CD4-positive, alpha-beta memory T cell (primary cell): ENCODE results near the gene STAM. TPM values are rescaled to one million over a fixed set of nuclear protein-coding genes. Genes with fewer than 3 reads are reported as not detected.
A peak's percentile ranks its signal among the peaks of the same experiment; 100 is the strongest.

Source experiments
- CTCF ChIA-PET: fragments of 350-600 bp; sonication (Branson Sonifier 250); formaldehyde crosslinking; loops from one replicate; lab custom pipeline; 2021; ENCODE audit warnings: inconsistent platforms; ENCODE audit not compliant: partially characterized antibody; lab: Charles Lee
- POLR2A ChIA-PET: fragments of 350-600 bp; sonication (Branson Sonifier 250); formaldehyde crosslinking; loops from one replicate; lab custom pipeline; 2021; ENCODE audit not compliant: partially characterized antibody; lab: Charles Lee
- DNase-seq, 5 donors: peaks; one replicate each; pipeline versions ENCODE4 v3.0.0 to v3.0.0-alpha.2; 2020 to 2022; ENCODE audit warnings: mixed read lengths in 1 of 5
- H3K27ac ChIP-seq: one replicate; pipeline ENCODE4 v1.7.0; 2013; ENCODE audit warnings: low read depth, low read length
- H3K27me3 ChIP-seq: 2 replicates; pipeline ENCODE4 v1.7.0; 2013; ENCODE audit warnings: mild to moderate bottlenecking, low read length, moderate library complexity; ENCODE audit not compliant: insufficient read depth
- H3K36me3 ChIP-seq: 2 replicates; pipeline ENCODE4 v1.7.0; 2013; ENCODE audit warnings: mild to moderate bottlenecking, low read length, moderate library complexity; ENCODE audit not compliant: insufficient read depth
- H3K4me1 ChIP-seq: 2 replicates; pipeline ENCODE4 v1.7.0; 2013; ENCODE audit warnings: mild to moderate bottlenecking, low read length, moderate library complexity; ENCODE audit not compliant: insufficient read depth
- H3K4me3 ChIP-seq, 2 donors: one replicate each; pipeline ENCODE4 v1.7.0; 2013; ENCODE audit warnings: low read length in 2 of 2, mild to moderate bottlenecking in 1 of 2
- H3K9me3 ChIP-seq, 2 donors: one replicate each; pipeline ENCODE4 v1.7.0; 2013; ENCODE audit warnings: low read length in 2 of 2, control low read depth in 1 of 2; ENCODE audit not compliant: control insufficient read depth in 1 of 2
- H3K27ac Mint-ChIP-seq, 7 donors: one replicate each; pipeline ENCODE4 v1.8.0; 2020 to 2021; ENCODE audit warnings: mixed read lengths in 7 of 7, mild to moderate bottlenecking in 6 of 7, inconsistent platforms in 3 of 7, moderate library complexity in 3 of 7
- H3K27me3 Mint-ChIP-seq, 2 donors: one replicate each; pipeline ENCODE4 v1.8.0; 2020 to 2021; ENCODE audit warnings: mixed read lengths in 2 of 2
- H3K36me3 Mint-ChIP-seq, 2 donors: one replicate each; pipeline ENCODE4 v1.8.0; 2020 to 2021; ENCODE audit warnings: mixed read lengths in 2 of 2, inconsistent platforms in 1 of 2, mild to moderate bottlenecking in 1 of 2
- H3K4me1 Mint-ChIP-seq, 4 donors: one replicate each; pipeline ENCODE4 v1.8.0; 2020 to 2021; ENCODE audit warnings: mixed read lengths in 4 of 4, mild to moderate bottlenecking in 1 of 4
- H3K4me3 Mint-ChIP-seq, 8 donors: one replicate each; pipeline ENCODE4 v1.8.0; 2020 to 2021; ENCODE audit warnings: mixed read lengths in 8 of 8, mild to moderate bottlenecking in 7 of 8, moderate library complexity in 6 of 8, inconsistent platforms in 3 of 8
- H3K9me3 Mint-ChIP-seq, 8 donors: one replicate each; pipeline ENCODE4 v1.8.0; 2020 to 2021; ENCODE audit warnings: mixed read lengths in 8 of 8, mild to moderate bottlenecking in 5 of 8, inconsistent platforms in 3 of 8, moderate library complexity in 1 of 8
- intact Hi-C: fragments of 100-400 bp; cut with micrococcal nuclease; formaldehyde crosslinking; loops from one replicate; pipeline ENCODE4 v1.15.1; 2023
- polyA plus RNA-seq, 2 donors: library from polyadenylated mRNA; unstranded; fragments of 300-500 nt; fragmentation: Illumina TruSeq; gene quantifications; one replicate each; pipeline ENCODE4 v1.2.3, GENCODE V29; 2021
- total RNA-seq, 2 experiments: library from RNA; stranded (reverse); gene quantifications; one replicate each; pipeline ENCODE4 v1.2.3, GENCODE V29; 2021

The STAM gene
- total and polyA plus RNA-seq, 4 experiments from 2014 or later: 11.3 to 34.0 (median 22.7) TPM

DNA sequence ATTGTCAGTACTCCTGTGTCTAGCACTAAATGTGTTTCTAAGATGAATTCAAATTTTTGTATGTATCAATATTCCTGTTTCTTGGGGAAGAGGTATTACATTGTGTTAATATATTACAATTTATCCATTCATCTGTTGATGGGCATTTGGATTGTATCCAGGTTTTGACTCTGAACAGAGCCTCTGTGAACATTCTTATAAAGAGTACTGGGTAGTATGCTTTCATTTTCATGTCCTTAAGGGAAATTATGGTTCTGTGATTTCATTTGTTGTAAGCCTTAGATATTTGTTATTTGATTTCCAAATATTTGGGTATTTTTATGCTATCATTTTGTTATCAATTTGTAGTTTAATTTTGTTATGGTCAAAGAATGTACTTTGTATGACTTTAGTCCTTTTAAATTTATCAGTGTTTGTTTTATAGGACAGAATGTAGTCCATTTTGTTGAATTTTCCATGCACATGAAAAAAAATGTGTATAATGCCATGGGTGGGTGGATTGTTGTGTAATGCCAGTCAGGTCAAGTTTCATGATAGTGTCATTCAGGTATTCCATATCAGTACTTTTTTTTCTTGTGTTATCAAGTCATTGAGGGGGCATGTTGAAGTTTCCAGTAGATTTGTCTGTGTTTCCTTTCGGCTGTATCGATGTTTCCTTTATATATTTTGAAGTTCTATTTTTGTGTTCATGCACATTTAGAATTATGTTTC, 38.4 kb downstream of the STAM start:
- intact Hi-C loops: loop anchor here (5.0 kb wide), 1 partner anchor 35 kb away; no protein-coding TSS in a partner anchor
- H3K9me3 Mint-ChIP-seq: peaks cover 0 to 4% (median 0%) of the 10 kb centered on the region in 8 donors
- no peak for DNase-seq
- CTCF ChIA-PET: no interaction called here
- Histone ChIP-seq H3K9me3 (no peaks in the 10 kb centered on the region), H3K36me3 (no peaks in the 10 kb centered on the region), H3K4me3 (no peak overlapping the region), H3K27me3 (no peaks in the 10 kb centered on the region), H3K4me1 (peaks cover 57% of the 10 kb centered on the region), H3K27ac (no peak overlapping the region)
- H3K27ac Mint-ChIP-seq: peak overlapping the region; percentile 1 to 77 (median 62)
- no peaks in the 10 kb centered on the region for H3K27me3 Mint-ChIP-seq
- POLR2A ChIA-PET: interaction anchor here (1.9 to 3.1 kb wide), 2 partner anchors 34 to 38 kb away, joined by 6 to 18 read pairs; partner anchors contain the start of gene STAM
- peak overlapping the region; percentile 9 to 77 (median 60) for H3K4me3 Mint-ChIP-seq
- H3K4me1 Mint-ChIP-seq: peaks cover 36 to 72% (median 55%) of the 10 kb centered on the region in 4 donors
- H3K36me3 Mint-ChIP-seq: peaks cover 9 to 23% of the 10 kb centered on the region in 2 donors

DNA sequence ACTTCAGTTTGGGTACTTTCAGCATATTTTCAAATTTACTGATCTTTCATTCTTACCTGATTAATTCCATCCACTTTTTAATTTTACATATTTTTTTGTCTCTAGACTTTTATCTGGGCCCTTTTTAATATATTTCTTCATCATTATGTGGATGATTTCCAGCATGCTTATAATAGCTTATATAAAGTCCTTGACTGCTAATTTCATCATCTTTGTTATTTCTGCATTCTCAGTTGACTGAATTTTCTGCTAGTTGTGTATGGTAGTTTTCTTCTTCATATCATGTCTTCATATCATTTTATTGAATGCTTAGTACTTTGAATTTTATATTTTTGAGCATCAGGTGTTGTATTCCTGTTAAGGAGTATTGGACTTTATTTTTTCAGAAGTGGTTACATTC, 39.6 kb downstream of the STAM start:
- Histone ChIP-seq H3K4me3 (peak overlapping the region in 1 of 2 donors; percentile 20), H3K27me3 (no peaks in the 10 kb centered on the region), H3K4me1 (peaks cover 57% of the 10 kb centered on the region), H3K36me3 (no peaks in the 10 kb centered on the region), H3K27ac (no peak overlapping the region), H3K9me3 (no peaks in the 10 kb centered on the region)
- H3K9me3 Mint-ChIP-seq: peaks cover 0 to 4% (median 0%) of the 10 kb centered on the region in 8 donors
- no peaks in the 10 kb centered on the region for H3K27me3 Mint-ChIP-seq
- peak overlapping the region; percentile 42 to 85 (median 56) for H3K4me3 Mint-ChIP-seq
- peaks cover 9 to 29% of the 10 kb centered on the region in 2 donors for H3K36me3 Mint-ChIP-seq
- peaks cover 34 to 67% (median 51%) of the 10 kb centered on the region in 4 donors for H3K4me1 Mint-ChIP-seq
- ChIA-PET CTCF (no interaction called here), POLR2A (interaction anchor here (1.9 to 3.1 kb wide), 2 partner anchors 35 to 39 kb away, joined by 6 to 18 read pairs; partner anchors contain the start of gene STAM)
- intact Hi-C loops: loop anchor here (5.0 kb wide), 1 partner anchor 36 kb away; no protein-coding TSS in a partner anchor
- peak overlapping the region; percentile 1 to 82 (median 37) for H3K27ac Mint-ChIP-seq
- no peak for DNase-seq

- peaks cover 0 to 2% (median 0%) of the 10 kb centered on the region in 8 donors for H3K9me3 Mint-ChIP-seq
- peak overlapping the region in 7 of 8 donors; percentile 35 to 85 (median 59) for H3K4me3 Mint-ChIP-seq
- H3K36me3 Mint-ChIP-seq: peaks cover 8 to 27% of the 10 kb centered on the region in 2 donors
- H3K9me3 ChIP-seq: no peaks in the 10 kb centered on the region
- no peak overlapping the region for H3K4me3 ChIP-seq
- CTCF ChIA-PET: interaction anchor here (0.7 to 0.8 kb wide), 2 partner anchors 8 to 72 kb away, joined by 3 read pairs; no protein-coding TSS in a partner anchor
- peaks cover 8% of the 10 kb centered on the region for H3K36me3 ChIP-seq
- H3K27me3 Mint-ChIP-seq: no peaks in the 10 kb centered on the region
- peak in 1 of 5 donors; percentile 19 for DNase-seq
- peaks cover 53% of the 10 kb centered on the region for H3K4me1 ChIP-seq
- peak overlapping the region in 5 of 7 donors; percentile 25 to 77 (median 53) for H3K27ac Mint-ChIP-seq
- no peaks in the 10 kb centered on the region for H3K27me3 ChIP-seq
- intact Hi-C loops: loop anchor here (5.0 kb wide), 1 partner anchor 37 kb away; no protein-coding TSS in a partner anchor
- peak overlapping the region; percentile 43 for H3K27ac ChIP-seq
- H3K4me1 Mint-ChIP-seq: peaks cover 31 to 57% (median 44%) of the 10 kb centered on the region in 4 donors
- POLR2A ChIA-PET: interaction anchor here (1.9 to 3.1 kb wide), 2 partner anchors 36 to 40 kb away, joined by 6 to 18 read pairs; partner anchors contain the start of gene STAM
Observed at GRCh38 chr10:17684537-17684936, 40.6 kb downstream of the STAM start.

GRCh38 chr10:17685233-17685840, 41.4 kb downstream of the STAM start:
- H3K4me3 ChIP-seq: no peak overlapping the region
- peak in 3 of 5 donors; percentile 3 to 66 (median 30) for DNase-seq
- peak overlapping the region in 5 of 7 donors; percentile 25 to 91 (median 43) for H3K27ac Mint-ChIP-seq
- peak overlapping the region; percentile 26 for H3K27ac ChIP-seq
- ChIA-PET POLR2A (interaction anchor here (3.1 kb wide), 1 partner anchor 41 kb away, joined by 18 read pairs; the partner anchor contains the start of gene STAM), CTCF (interaction anchor here (0.8 kb wide), 1 partner anchor 73 kb away, joined by 3 read pairs; no protein-coding TSS in a partner anchor)
- peaks cover 26 to 54% (median 38%) of the 10 kb centered on the region in 4 donors for H3K4me1 Mint-ChIP-seq
- no peaks in the 10 kb centered on the region for H3K27me3 ChIP-seq
- intact Hi-C loops: no loop called here
- H3K27me3 Mint-ChIP-seq: no peaks in the 10 kb centered on the region
- H3K36me3 ChIP-seq: peaks cover 11% of the 10 kb centered on the region
- H3K4me1 ChIP-seq: peaks cover 52% of the 10 kb centered on the region
- peak overlapping the region in 4 of 8 donors; percentile 29 to 74 (median 58) for H3K4me3 Mint-ChIP-seq
- H3K36me3 Mint-ChIP-seq: peaks cover 16 to 35% of the 10 kb centered on the region in 2 donors
- no peaks in the 10 kb centered on the region for H3K9me3 Mint-ChIP-seq
- no peaks in the 10 kb centered on the region for H3K9me3 ChIP-seq

- H3K9me3 Mint-ChIP-seq: no peaks in the 10 kb centered on the region
- peaks cover 16 to 41% of the 10 kb centered on the region in 2 donors for H3K36me3 Mint-ChIP-seq
- Histone ChIP-seq H3K27ac (no peak overlapping the region), H3K27me3 (no peaks in the 10 kb centered on the region), H3K4me3 (no peak overlapping the region), H3K4me1 (peaks cover 43% of the 10 kb centered on the region), H3K9me3 (no peaks in the 10 kb centered on the region), H3K36me3 (peaks cover 11% of the 10 kb centered on the region)
- H3K27ac Mint-ChIP-seq: no peak overlapping the region
- intact Hi-C loops: no loop called here
- CTCF ChIA-PET: interaction anchor here (0.9 to 1.3 kb wide), 4 partner anchors 15 to 54 kb away, joined by 3 read pairs; partner anchors contain the start of gene STAM
- no peak overlapping the region for H3K4me3 Mint-ChIP-seq
- POLR2A ChIA-PET: interaction anchor here (2.4 kb wide), 1 partner anchor 44 kb away, joined by 6 read pairs; the partner anchor contains the start of gene STAM
- DNase-seq: no peak
- H3K4me1 Mint-ChIP-seq: peaks cover 21 to 37% (median 25%) of the 10 kb centered on the region in 4 donors
- H3K27me3 Mint-ChIP-seq: no peaks in the 10 kb centered on the region
Observed at GRCh38 chr10:17687117-17687831, 43.3 kb downstream of the STAM start.

DNA sequence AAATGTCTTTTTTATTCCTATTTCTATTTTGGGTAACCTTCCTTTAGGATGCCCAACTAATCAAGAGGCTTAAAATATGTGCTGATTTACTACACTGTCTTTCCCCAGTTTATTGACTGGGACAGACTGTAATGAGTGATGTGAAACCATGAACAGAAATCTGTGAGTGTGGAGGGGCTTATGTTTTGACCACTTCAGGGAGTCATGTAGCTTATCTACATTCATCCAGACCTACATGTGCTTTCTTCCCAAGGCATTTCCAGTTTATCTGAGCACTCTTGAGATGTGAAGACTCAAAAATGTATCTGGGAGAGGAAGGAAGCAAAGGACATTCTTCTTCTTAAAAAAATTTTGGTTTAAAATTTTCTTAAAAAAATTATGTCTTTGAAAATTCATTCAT, 45.2 kb downstream of the STAM start:
- Histone ChIP-seq H3K4me3 (no peak overlapping the region), H3K4me1 (peaks cover 27% of the 10 kb centered on the region), H3K36me3 (peaks cover 15% of the 10 kb centered on the region), H3K27ac (no peak overlapping the region), H3K9me3 (no peaks in the 10 kb centered on the region), H3K27me3 (no peaks in the 10 kb centered on the region)
- ChIA-PET CTCF (no interaction called here), POLR2A (interaction anchor here (0.9 to 2.4 kb wide), 2 partner anchors 44 to 45 kb away, joined by 3 to 6 read pairs; partner anchors contain the start of gene STAM)
- H3K9me3 Mint-ChIP-seq: no peaks in the 10 kb centered on the region
- intact Hi-C loops: no loop called here
- H3K4me3 Mint-ChIP-seq: no peak overlapping the region
- DNase-seq: no peak
- H3K27ac Mint-ChIP-seq: no peak overlapping the region
- H3K4me1 Mint-ChIP-seq: peaks cover 7 to 19% (median 9%) of the 10 kb centered on the region in 4 donors
- peaks cover 26 to 54% of the 10 kb centered on the region in 2 donors for H3K36me3 Mint-ChIP-seq
- H3K27me3 Mint-ChIP-seq: no peaks in the 10 kb centered on the region
